ENCODE measurements around the gene LRRC45.

LRRC45 gene

GRCh38 chr17:82018989-82019689 is 4.0 kb upstream of the LRRC45 start:
- H3K9me3 Mint-ChIP-seq, result no peaks in the 10 kb centered on the region

DNA sequence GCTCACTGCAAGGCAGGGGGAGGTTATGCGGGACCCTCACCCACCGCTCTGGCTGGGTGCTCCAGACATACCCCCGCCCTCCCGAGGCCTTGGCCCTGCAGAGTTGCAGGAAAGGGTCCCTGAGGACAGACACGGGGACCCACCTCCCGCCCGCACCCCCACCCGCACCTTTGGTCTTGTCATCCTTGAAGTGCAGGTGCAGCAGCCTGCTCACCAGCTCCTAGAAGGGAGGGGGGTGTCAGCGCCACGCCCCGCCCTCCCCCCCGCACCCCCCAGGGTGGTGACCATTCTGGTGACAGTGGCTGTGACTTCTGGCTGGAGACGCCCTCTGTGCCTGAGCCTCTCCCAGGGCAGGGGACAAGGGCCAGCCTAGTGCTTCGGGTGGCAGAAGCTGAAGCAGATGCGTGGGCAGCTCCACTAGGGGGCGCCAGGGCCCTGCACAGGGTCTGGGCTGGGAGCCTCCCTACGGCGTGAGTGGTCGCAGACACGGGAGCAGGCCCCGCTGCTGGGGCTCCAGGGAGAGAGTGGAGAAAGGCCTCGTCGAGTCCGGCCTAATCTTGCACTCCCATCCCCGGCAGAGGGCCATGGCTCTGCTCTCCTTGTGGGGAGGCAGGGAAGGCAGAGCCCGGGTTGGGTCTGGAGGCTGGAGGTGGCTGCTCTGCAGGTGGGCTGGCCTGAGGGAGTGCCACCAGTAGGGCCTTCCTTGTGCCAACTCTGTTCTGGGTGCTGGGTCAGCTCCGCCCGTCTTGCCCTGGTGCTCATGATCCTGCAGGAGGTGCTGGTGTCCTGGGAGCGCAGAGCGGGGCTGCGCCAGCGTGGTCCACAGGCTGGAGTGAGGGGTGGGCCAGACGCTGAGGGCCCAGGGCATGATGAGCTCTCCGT is 3.2 kb upstream of the LRRC45 start:
- Mint-ChIP-seq H3K27me3 (no peaks in the 10 kb centered on the region), H3K27ac (no peak overlapping the region), H3K36me3 (ENCODE audit: low read depth) (peaks cover 8% of the 10 kb centered on the region), H3K4me1 (ENCODE audit: low read depth) (peaks cover 14% of the 10 kb centered on the region), H3K9me3 (no peaks in the 10 kb centered on the region), H3K4me3 (no peak overlapping the region)

More at GRCh38 chr17:82018989-82019689, 4.0 kb upstream of the LRRC45 start:
- Mint-ChIP-seq H3K4me3 (no peak overlapping the region), H3K4me1 (ENCODE audit: low read depth) (peaks cover 12% of the 10 kb centered on the region), H3K36me3 (ENCODE audit: low read depth) (peaks cover 8% of the 10 kb centered on the region), H3K27ac (no peak overlapping the region), H3K27me3 (no peaks in the 10 kb centered on the region)

GRCh38 chr17:82020572-82021106 is 2.5 kb upstream of the LRRC45 start:
- Mint-ChIP-seq H3K9me3 (no peaks in the 10 kb centered on the region), H3K4me1 (ENCODE audit: low read depth) (peaks cover 14% of the 10 kb centered on the region), H3K27me3 (no peaks in the 10 kb centered on the region), H3K27ac (no peak overlapping the region), H3K4me3 (peak overlapping the region; percentile 60), H3K36me3 (ENCODE audit: low read depth) (peaks cover 8% of the 10 kb centered on the region)

- Mint-ChIP-seq H3K4me1 (ENCODE audit: low read depth) (peaks cover 14% of the 10 kb centered on the region), H3K4me3 (peak overlapping the region; percentile 88), H3K27ac (peak overlapping the region; percentile 76), H3K9me3 (no peaks in the 10 kb centered on the region), H3K27me3 (no peaks in the 10 kb centered on the region), H3K36me3 (ENCODE audit: low read depth) (peaks cover 8% of the 10 kb centered on the region)
These were observed 1.8 kb upstream of the LRRC45 start for GRCh38 chr17:82021107-82021899.

GRCh38 chr17:82021900-82022309 is 1.2 kb upstream of the LRRC45 start:
- H3K4me1 Mint-ChIP-seq (ENCODE audit: low read depth), result peaks cover 14% of the 10 kb centered on the region
- no peaks in the 10 kb centered on the region for H3K27me3 Mint-ChIP-seq
- H3K9me3 Mint-ChIP-seq, result no peaks in the 10 kb centered on the region

DNA sequence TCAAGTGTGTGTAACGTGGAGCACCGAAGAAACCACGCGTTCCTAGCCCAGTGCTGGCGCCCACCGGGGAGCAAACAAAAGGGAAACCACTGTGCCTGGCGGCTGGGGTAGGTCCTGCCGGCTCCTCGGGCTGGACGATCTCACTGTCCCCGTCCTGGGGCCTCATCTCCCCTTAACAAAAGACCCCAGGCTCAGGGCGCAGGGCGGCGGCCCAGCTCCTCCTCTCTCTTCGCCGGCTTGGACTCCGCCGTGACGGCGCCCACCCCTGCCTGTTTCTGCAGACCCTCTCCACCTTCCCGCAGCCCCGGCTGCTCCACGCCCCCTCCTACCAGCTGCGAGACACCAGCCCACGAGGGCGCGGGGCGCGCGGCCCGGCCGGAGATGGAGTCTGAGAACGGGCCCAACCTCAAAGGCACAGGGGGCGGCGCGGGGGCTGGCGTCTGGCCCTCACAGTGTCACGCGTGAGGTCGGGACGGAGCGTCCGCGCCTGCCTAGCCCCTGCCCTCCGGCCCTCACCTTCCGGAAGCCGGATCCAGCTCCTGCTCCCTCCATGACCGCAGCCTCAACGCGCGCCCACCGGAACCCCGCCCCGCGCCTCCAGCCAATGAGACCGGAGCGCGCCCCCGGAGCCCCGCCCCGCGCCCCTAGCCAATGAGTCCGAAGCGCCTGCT is 660 bp upstream of the LRRC45 start, which contains the start of gene CENPX:
Gene CENPX, minus strand, starts transcription at position 569 of the 671 bp plus-strand sequence. Its CDS starts 17 bp downstream, at position 552.
- H3K36me3 Mint-ChIP-seq (ENCODE audit: low read depth), result peaks cover 8% of the 10 kb centered on the region
- peak within 1 kb of the TSS; percentile 88 for H3K4me3 Mint-ChIP-seq
- H3K27me3 Mint-ChIP-seq, result no peaks in the 10 kb centered on the region
- H3K9me3 Mint-ChIP-seq, result no peaks in the 10 kb centered on the region
- H3K27ac Mint-ChIP-seq, result peak within 1 kb of the TSS; percentile 76
- H3K4me1 Mint-ChIP-seq (ENCODE audit: low read depth), result peaks cover 14% of the 10 kb centered on the region

More at GRCh38 chr17:82021900-82022309, 1.2 kb upstream of the LRRC45 start:
- Mint-ChIP-seq H3K4me3 (peak overlapping the region; percentile 88), H3K27ac (peak overlapping the region; percentile 76), H3K36me3 (ENCODE audit: low read depth) (peaks cover 8% of the 10 kb centered on the region)

GRCh38 chr17:82023447-82024241 is 539 bp downstream of the LRRC45 start:
- Mint-ChIP-seq H3K36me3 (ENCODE audit: low read depth) (peaks cover 4% of the 10 kb centered on the region), H3K4me1 (ENCODE audit: low read depth) (peaks cover 14% of the 10 kb centered on the region), H3K27me3 (no peaks in the 10 kb centered on the region), H3K27ac (no peak overlapping the region), H3K9me3 (no peaks in the 10 kb centered on the region), H3K4me3 (peak overlapping the region; percentile 88)

GRCh38 chr17:82024859-82025258 is 1.8 kb downstream of the LRRC45 start:
- Mint-ChIP-seq H3K27me3 (no peaks in the 10 kb centered on the region), H3K4me3 (no peak overlapping the region), H3K27ac (no peak overlapping the region), H3K36me3 (ENCODE audit: low read depth) (no peaks in the 10 kb centered on the region), H3K9me3 (no peaks in the 10 kb centered on the region), H3K4me1 (ENCODE audit: low read depth) (peaks cover 19% of the 10 kb centered on the region)

DNA sequence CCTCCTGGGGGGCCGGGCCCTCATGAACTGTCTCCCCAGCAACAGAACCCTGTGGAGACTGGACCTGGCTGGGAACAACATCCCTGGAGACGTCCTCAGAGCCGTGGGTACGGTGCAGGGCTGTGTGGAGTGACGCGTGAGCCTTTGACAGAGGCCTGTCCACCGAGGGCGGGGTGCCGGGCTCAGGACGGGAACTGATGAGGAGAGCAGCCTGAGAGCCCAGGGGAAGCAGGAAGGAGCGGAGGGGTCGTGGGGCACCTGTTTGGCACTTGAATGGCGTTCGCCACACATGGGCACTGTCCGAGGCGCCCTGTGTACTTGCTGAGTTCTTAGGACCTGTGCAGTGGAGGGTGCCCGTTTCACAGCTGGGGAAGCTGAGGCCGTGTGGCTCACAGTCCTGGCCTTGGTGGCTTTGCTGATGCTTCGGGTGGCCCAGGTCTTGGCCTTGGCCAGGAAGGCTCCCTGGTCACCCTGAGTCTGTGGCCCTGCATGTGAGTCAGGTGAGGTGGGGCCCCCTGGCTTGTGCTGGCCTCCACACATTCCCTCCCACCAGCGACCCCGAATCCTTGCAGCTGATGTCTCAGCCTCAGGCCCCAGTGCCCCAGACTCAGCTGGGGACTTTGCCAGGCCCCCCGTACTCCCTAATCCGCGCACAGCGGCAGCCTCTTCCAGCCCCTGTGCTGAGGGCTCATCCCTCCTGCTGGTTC is 2.4 kb downstream of the LRRC45 start:
- no peak overlapping the region for H3K27ac Mint-ChIP-seq
- no peaks in the 10 kb centered on the region for H3K9me3 Mint-ChIP-seq
- no peaks in the 10 kb centered on the region for H3K36me3 Mint-ChIP-seq (ENCODE audit: low read depth)
- H3K4me1 Mint-ChIP-seq (ENCODE audit: low read depth), result peaks cover 21% of the 10 kb centered on the region
- H3K4me3 Mint-ChIP-seq, result no peak overlapping the region
- no peaks in the 10 kb centered on the region for H3K27me3 Mint-ChIP-seq

DNA sequence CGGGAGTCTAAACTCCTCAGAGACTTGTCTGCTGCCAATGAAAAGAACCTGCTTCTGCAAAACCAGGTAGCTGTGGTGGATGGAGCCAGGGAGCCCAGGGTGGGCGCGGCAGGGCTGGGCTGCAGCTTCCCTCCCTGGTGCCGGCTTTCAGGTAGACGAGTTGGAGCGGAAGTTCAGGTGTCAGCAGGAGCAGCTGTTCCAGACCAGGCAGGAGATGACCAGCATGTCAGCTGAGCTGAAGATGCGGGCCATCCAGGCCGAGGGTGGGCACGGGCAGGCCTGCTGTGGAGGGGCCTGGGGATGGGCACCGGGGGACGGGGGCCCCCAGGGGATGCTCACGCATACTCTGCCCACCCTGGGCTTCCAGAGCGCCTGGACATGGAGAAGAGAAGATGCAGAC is 5.1 kb downstream of the LRRC45 start:
- no peaks in the 10 kb centered on the region for H3K27me3 Mint-ChIP-seq
- no peak overlapping the region for H3K27ac Mint-ChIP-seq
- peaks cover 15% of the 10 kb centered on the region for H3K4me1 Mint-ChIP-seq (ENCODE audit: low read depth)
- no peaks in the 10 kb centered on the region for H3K36me3 Mint-ChIP-seq (ENCODE audit: low read depth)
- H3K9me3 Mint-ChIP-seq, result no peaks in the 10 kb centered on the region
- no peak overlapping the region for H3K4me3 Mint-ChIP-seq

DNA sequence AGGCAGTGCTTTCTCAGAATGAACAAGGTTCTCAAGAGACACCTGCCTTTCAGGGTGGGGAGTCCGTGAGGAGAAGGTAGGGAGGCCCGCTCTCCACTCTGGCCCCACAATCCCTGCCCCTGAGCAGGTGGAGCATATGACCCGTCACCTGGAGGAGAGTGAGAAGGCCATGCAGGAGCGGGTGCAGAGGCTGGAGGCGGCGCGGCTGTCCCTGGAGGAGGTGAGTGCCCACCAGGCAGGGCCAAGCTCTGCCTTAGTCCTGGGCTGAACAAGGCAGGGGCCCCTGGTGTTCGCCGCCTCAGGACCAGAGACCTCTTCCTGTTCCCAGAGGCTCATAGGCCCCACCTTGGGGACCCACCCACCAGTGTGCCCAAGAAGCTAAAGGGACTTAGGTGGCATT is 5.9 kb downstream of the LRRC45 start:
- Mint-ChIP-seq H3K36me3 (ENCODE audit: low read depth) (no peaks in the 10 kb centered on the region), H3K4me1 (ENCODE audit: low read depth) (peaks cover 12% of the 10 kb centered on the region), H3K27me3 (no peaks in the 10 kb centered on the region), H3K9me3 (no peaks in the 10 kb centered on the region), H3K4me3 (no peak overlapping the region), H3K27ac (no peak overlapping the region)

- H3K4me1 Mint-ChIP-seq (ENCODE audit: low read depth), result peaks cover 8% of the 10 kb centered on the region
- no peaks in the 10 kb centered on the region for H3K9me3 Mint-ChIP-seq
- no peaks in the 10 kb centered on the region for H3K36me3 Mint-ChIP-seq (ENCODE audit: low read depth)
- no peak overlapping the region for H3K27ac Mint-ChIP-seq
- no peak overlapping the region for H3K4me3 Mint-ChIP-seq
- H3K27me3 Mint-ChIP-seq, result no peaks in the 10 kb centered on the region
These were observed 6.3 kb downstream of the LRRC45 start for GRCh38 chr17:82029391-82029790.

- H3K9me3 Mint-ChIP-seq, result no peaks in the 10 kb centered on the region
- H3K36me3 Mint-ChIP-seq (ENCODE audit: low read depth), result no peaks in the 10 kb centered on the region
- peaks cover 10% of the 10 kb centered on the region for H3K4me1 Mint-ChIP-seq (ENCODE audit: low read depth)
- no peak overlapping the region for H3K27ac Mint-ChIP-seq
- H3K4me3 Mint-ChIP-seq, result no peak overlapping the region
- H3K27me3 Mint-ChIP-seq, result no peaks in the 10 kb centered on the region
These were observed 6.9 kb downstream of the LRRC45 start for GRCh38 chr17:82029990-82030469.

Measured in stimulated activated naive CD8-positive, alpha-beta T cell treated with anti-CD3 and anti-CD28 coated beads, Interleukin-15, Interleukin-2, amounts not matched to agents 100 ng/mL and 50 ng/mL, for 24 hours (primary cell).